ENCODE data around the gene IPO8.
A peak's percentile ranks its signal among the peaks of the same experiment; 100 is the strongest.

Gene IPO8

GRCh38 chr12:30696486-30696885, 817 bp upstream of the IPO8 start:
- TF ChIP-seq, protein P1, sequence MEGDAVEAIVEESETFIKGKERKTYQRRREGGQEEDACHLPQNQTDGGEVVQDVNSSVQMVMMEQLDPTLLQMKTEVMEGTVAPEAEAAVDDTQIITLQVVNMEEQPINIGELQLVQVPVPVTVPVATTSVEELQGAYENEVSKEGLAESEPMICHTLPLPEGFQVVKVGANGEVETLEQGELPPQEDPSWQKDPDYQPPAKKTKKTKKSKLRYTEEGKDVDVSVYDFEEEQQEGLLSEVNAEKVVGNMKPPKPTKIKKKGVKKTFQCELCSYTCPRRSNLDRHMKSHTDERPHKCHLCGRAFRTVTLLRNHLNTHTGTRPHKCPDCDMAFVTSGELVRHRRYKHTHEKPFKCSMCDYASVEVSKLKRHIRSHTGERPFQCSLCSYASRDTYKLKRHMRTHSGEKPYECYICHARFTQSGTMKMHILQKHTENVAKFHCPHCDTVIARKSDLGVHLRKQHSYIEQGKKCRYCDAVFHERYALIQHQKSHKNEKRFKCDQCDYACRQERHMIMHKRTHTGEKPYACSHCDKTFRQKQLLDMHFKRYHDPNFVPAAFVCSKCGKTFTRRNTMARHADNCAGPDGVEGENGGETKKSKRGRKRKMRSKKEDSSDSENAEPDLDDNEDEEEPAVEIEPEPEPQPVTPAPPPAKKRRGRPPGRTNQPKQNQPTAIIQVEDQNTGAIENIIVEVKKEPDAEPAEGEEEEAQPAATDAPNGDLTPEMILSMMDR (IDR thresholded peaks at IDR 0.05; ENCODE audit: insufficient read depth, low read length) = no peak
- TF ChIP-seq POLR2AphosphoS5 (IDR thresholded peaks at IDR 0.05; ENCODE audit: low read depth) (no peak), SPI1 (IDR thresholded peaks at IDR 0.05; ENCODE audit: borderline replicate concordance, low read depth) (no peak), REST (IDR thresholded peaks at IDR 0.05; ENCODE audit: insufficient replicate concordance, low read depth) (no peak), GABPA (IDR thresholded peaks at IDR 0.05; ENCODE audit: low read depth) (no peak)
- H3K27ac ChIP-seq (replicated peaks) = no peak overlapping the region
- DNase-seq (ENCODE audit: low read depth in 1 of 2, low spot score in 1 of 2) = no peak
- H3K4me3 ChIP-seq (replicated peaks; ENCODE audit: insufficient read depth, low read length) = no peak overlapping the region; the same call in 1 of the 2 replicates
- no peaks in the 10 kb centered on the region for H3K27me3 ChIP-seq (ENCODE audit: insufficient read depth, poor library complexity, severe bottlenecking)

- TF ChIP-seq REST (IDR thresholded peaks at IDR 0.05; ENCODE audit: insufficient replicate concordance, low read depth) (no peak), SPI1 (IDR thresholded peaks at IDR 0.05; ENCODE audit: borderline replicate concordance, low read depth) (no peak), POLR2AphosphoS5 (IDR thresholded peaks at IDR 0.05; ENCODE audit: low read depth) (no peak), GABPA (IDR thresholded peaks at IDR 0.05; ENCODE audit: low read depth) (no peak)
- TF ChIP-seq, protein P1 (IDR thresholded peaks at IDR 0.05; ENCODE audit: insufficient read depth, low read length) = no peak
- H3K4me3 ChIP-seq (replicated peaks; ENCODE audit: insufficient read depth, low read length) = peak overlapping the region; percentile 99
- H3K27ac ChIP-seq (replicated peaks) = peak overlapping the region; percentile 81
- no peak for DNase-seq (ENCODE audit: low read depth in 1 of 2, low spot score in 1 of 2)
- H3K27me3 ChIP-seq (ENCODE audit: insufficient read depth, poor library complexity, severe bottlenecking) = no peaks in the 10 kb centered on the region
These were observed 387 bp upstream of the IPO8 start for GRCh38 chr12:30696103-30696408.

GRCh38 chr12:30694412-30695198, 1.1 kb downstream of the IPO8 start:
- peak overlapping the region; percentile 81; the same call in 1 of the 2 replicates for H3K27ac ChIP-seq (replicated peaks)
- peak in 1 of 2 experiments; percentile 27 for DNase-seq (ENCODE audit: low read depth in 1 of 2, low spot score in 1 of 2)

More at GRCh38 chr12:30694412-30695198, 1.1 kb downstream of the IPO8 start:
- Histone ChIP-seq H3K27me3 (ENCODE audit: insufficient read depth, poor library complexity, severe bottlenecking) (no peaks in the 10 kb centered on the region), H3K4me3 (replicated peaks; ENCODE audit: insufficient read depth, low read length) (peak overlapping the region; percentile 99)
- TF ChIP-seq SPI1 (IDR thresholded peaks at IDR 0.05; ENCODE audit: borderline replicate concordance, low read depth) (no peak), REST (IDR thresholded peaks at IDR 0.05; ENCODE audit: insufficient replicate concordance, low read depth) (no peak), POLR2AphosphoS5 (IDR thresholded peaks at IDR 0.05; ENCODE audit: low read depth) (no peak), GABPA (IDR thresholded peaks at IDR 0.05; ENCODE audit: low read depth) (no peak)
- TF ChIP-seq, protein P1 (IDR thresholded peaks at IDR 0.05; ENCODE audit: insufficient read depth, low read length) = no peak
